NCI-H446 (cell line): ENCODE data around the gene KIF21A.

ENCODE experiments used
- DNase-seq, 2 experiments: peaks; one replicate each; lab custom pipeline; 2025; lab: John Stamatoyannopoulos, UW

The KIF21A gene

GRCh38 chr12:39275846-39276245 lies 167.1 kb downstream of the KIF21A start:
- no peak for DNase-seq

GRCh38 chr12:39272871-39273655 lies 169.9 kb downstream of the KIF21A start:
- peak in 1 of 2 experiments; percentile 57 for DNase-seq

DNA sequence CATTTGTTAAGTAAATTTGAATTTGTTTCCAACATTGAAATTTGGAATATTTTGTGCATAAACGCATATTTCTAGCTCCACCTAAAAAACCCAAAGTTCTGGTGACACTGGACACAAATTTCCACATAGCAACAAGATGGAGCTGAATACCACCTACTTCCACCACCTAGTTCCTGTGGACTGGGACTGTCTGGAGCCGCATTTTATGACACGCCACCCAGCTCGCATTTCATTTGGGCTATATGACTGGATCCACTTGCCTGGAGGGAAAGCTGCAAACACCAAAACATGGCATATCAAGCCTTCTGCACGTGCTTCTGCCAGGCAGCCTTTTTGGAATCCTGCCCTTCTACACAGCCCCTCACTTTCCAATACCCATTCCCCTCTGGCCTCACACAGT lies 173.4 kb downstream of the KIF21A start:
- no peak for DNase-seq

DNA sequence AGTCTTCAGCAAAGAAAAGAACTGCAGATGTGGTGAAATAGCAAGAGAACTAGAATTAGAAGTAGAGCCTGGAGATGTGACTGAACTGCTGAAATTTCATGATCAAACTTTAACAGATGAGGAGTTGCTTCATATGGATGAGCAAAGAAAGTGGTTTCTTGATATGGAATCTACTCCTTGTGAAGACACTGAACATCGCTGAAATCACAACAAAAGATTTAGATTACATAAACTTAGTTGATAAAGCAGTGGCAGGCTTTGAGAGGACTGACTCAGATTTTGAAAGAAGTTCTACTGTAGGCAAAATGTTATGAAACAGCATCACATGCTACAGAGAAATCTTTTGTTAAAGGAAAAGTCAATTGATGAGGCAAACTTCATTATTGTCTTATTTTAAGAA lies 175.0 kb downstream of the KIF21A start:
- no peak for DNase-seq

GRCh38 chr12:39252628-39253027 lies 190.3 kb downstream of the KIF21A start:
- no peak for DNase-seq
